ENCODE results near the gene ASPHD1.
"Not testable (repeated sequence)": the region's sequence is repeated elsewhere in the genome, so short reads cannot be mapped to it uniquely, and the experiment has no call there.

Gene ASPHD1

GRCh38 chr16:29876594-29877249, 23.6 kb upstream of the ASPHD1 start:
- Histone ChIP-seq H3K4me3 (ENCODE audit: control insufficient read depth in 1 of 7, extremely low read depth in 1 of 7, insufficient read depth in 4 of 7, low read depth in 2 of 7, low read length in 6 of 7) (peak overlapping the region in 3 of 7 experiments; percentile 46 to 59 (median 56)), H3K27me3 (replicated peaks in 2 of 5; ENCODE audit: control insufficient read depth in 4 of 5, insufficient read depth in 5 of 5, low read length in 4 of 5) (peaks cover 0 to 37% (median 15%) of the 10 kb centered on the region in 5 experiments), H3K27ac (ENCODE audit: insufficient read depth in 1 of 2, low read depth in 1 of 2, low read length in 2 of 2, poor library complexity in 1 of 2, severe bottlenecking in 2 of 2) (no peak overlapping the region), H3K4me1 (ENCODE audit: control extremely low read depth in 1 of 4, control insufficient read depth in 4 of 4, insufficient read depth in 4 of 4, low read length in 3 of 4) (peaks cover 0 to 12% (median 7%) of the 10 kb centered on the region in 4 experiments), H3K36me3 (ENCODE audit: control insufficient read depth in 4 of 4, insufficient read depth in 4 of 4, low read length in 3 of 4) (no peaks in the 10 kb centered on the region), H3K9me3 (ENCODE audit: control extremely low read depth in 1 of 5, control insufficient read depth in 4 of 5, insufficient read depth in 2 of 5, low read depth in 1 of 5, low read length in 4 of 5) (peaks cover 0 to 6% (median 0%) of the 10 kb centered on the region in 5 experiments)
- ChIA-PET POLR2A (no interaction called here), CTCF (interaction anchor here (1.3 kb wide), 1 partner anchor 23 kb away, joined by 3 read pairs; the partner anchor contains the start of genes ASPHD1 and SEZ6L2)
- 5% methylated on average over 43 of the region's 45 CpGs for WGBS (ENCODE audit: insufficient coverage)
- peak in 1 of 3 donors; percentile 12 for DNase-seq

- Histone ChIP-seq H3K27me3 (replicated peaks in 2 of 5; ENCODE audit: control insufficient read depth in 4 of 5, insufficient read depth in 5 of 5, low read length in 4 of 5) (peaks cover 0 to 37% (median 15%) of the 10 kb centered on the region in 5 experiments), H3K4me1 (ENCODE audit: control extremely low read depth in 1 of 4, control insufficient read depth in 4 of 4, insufficient read depth in 4 of 4, low read length in 3 of 4) (peaks cover 0 to 12% (median 7%) of the 10 kb centered on the region in 4 experiments), H3K4me3 (ENCODE audit: control insufficient read depth in 1 of 7, extremely low read depth in 1 of 7, insufficient read depth in 4 of 7, low read depth in 2 of 7, low read length in 6 of 7) (peak overlapping the region in 3 of 7 experiments; percentile 46 to 59 (median 56)), H3K36me3 (ENCODE audit: control insufficient read depth in 4 of 4, insufficient read depth in 4 of 4, low read length in 3 of 4) (no peaks in the 10 kb centered on the region), H3K9me3 (ENCODE audit: control extremely low read depth in 1 of 5, control insufficient read depth in 4 of 5, insufficient read depth in 2 of 5, low read depth in 1 of 5, low read length in 4 of 5) (peaks cover 0 to 6% (median 0%) of the 10 kb centered on the region in 5 experiments), H3K27ac (ENCODE audit: insufficient read depth in 1 of 2, low read depth in 1 of 2, low read length in 2 of 2, poor library complexity in 1 of 2, severe bottlenecking in 2 of 2) (no peak overlapping the region)
- peak; percentile 82 to 92 (median 91) for DNase-seq
- POLR2A ChIA-PET = interaction anchor here (0.5 kb wide), 1 partner anchor 249 kb away, joined by 3 read pairs; no protein-coding TSS in a partner anchor
- CTCF ChIA-PET = interaction anchor here (0.6 to 1.3 kb wide), 3 partner anchors 17 to 29 kb away, joined by 3 read pairs; partner anchors contain the start of genes ASPHD1 and SEZ6L2
- 18% methylated on average over 27 of the region's 28 CpGs for WGBS (ENCODE audit: insufficient coverage)
Observed at GRCh38 chr16:29877266-29877961, 22.9 kb upstream of the ASPHD1 start.

GRCh38 chr16:29878172-29878571, 22.1 kb upstream of the ASPHD1 start:
- H3K27ac ChIP-seq (ENCODE audit: insufficient read depth in 1 of 2, low read depth in 1 of 2, low read length in 2 of 2, poor library complexity in 1 of 2, severe bottlenecking in 2 of 2) = no peak overlapping the region
- peaks cover 0 to 6% (median 0%) of the 10 kb centered on the region in 5 experiments for H3K9me3 ChIP-seq (ENCODE audit: control extremely low read depth in 1 of 5, control insufficient read depth in 4 of 5, insufficient read depth in 2 of 5, low read depth in 1 of 5, low read length in 4 of 5)
- H3K36me3 ChIP-seq (ENCODE audit: control insufficient read depth in 4 of 4, insufficient read depth in 4 of 4, low read length in 3 of 4) = no peaks in the 10 kb centered on the region
- H3K4me3 ChIP-seq (ENCODE audit: control insufficient read depth in 1 of 7, extremely low read depth in 1 of 7, insufficient read depth in 4 of 7, low read depth in 2 of 7, low read length in 6 of 7) = no peak overlapping the region
- WGBS (ENCODE audit: insufficient coverage) = 93% methylated on average over 11 of the region's 14 CpGs
- ChIA-PET POLR2A (no interaction called here), CTCF (interaction anchor here (0.7 kb wide), 1 partner anchor 30 kb away, joined by 3 read pairs; no protein-coding TSS in a partner anchor)
- H3K27me3 ChIP-seq (replicated peaks in 2 of 5; ENCODE audit: control insufficient read depth in 4 of 5, insufficient read depth in 5 of 5, low read length in 4 of 5) = peaks cover 0 to 37% (median 15%) of the 10 kb centered on the region in 5 experiments
- H3K4me1 ChIP-seq (ENCODE audit: control extremely low read depth in 1 of 4, control insufficient read depth in 4 of 4, insufficient read depth in 4 of 4, low read length in 3 of 4) = peaks cover 0 to 12% (median 7%) of the 10 kb centered on the region in 4 experiments
- DNase-seq = no peak

- Histone ChIP-seq H3K27ac (ENCODE audit: insufficient read depth in 1 of 2, low read depth in 1 of 2, low read length in 2 of 2, poor library complexity in 1 of 2, severe bottlenecking in 2 of 2) (no peak overlapping the region), H3K27me3 (replicated peaks in 2 of 5; ENCODE audit: control insufficient read depth in 4 of 5, insufficient read depth in 5 of 5, low read length in 4 of 5) (peaks cover 0 to 23% (median 10%) of the 10 kb centered on the region in 5 experiments), H3K4me1 (ENCODE audit: control extremely low read depth in 1 of 4, control insufficient read depth in 4 of 4, insufficient read depth in 4 of 4, low read length in 3 of 4) (peaks cover 0 to 12% (median 7%) of the 10 kb centered on the region in 4 experiments), H3K4me3 (ENCODE audit: control insufficient read depth in 1 of 7, extremely low read depth in 1 of 7, insufficient read depth in 4 of 7, low read depth in 2 of 7, low read length in 6 of 7) (no peak overlapping the region), H3K9me3 (ENCODE audit: control extremely low read depth in 1 of 5, control insufficient read depth in 4 of 5, insufficient read depth in 2 of 5, low read depth in 1 of 5, low read length in 4 of 5) (peaks cover 0 to 6% (median 0%) of the 10 kb centered on the region in 5 experiments), H3K36me3 (ENCODE audit: control insufficient read depth in 4 of 4, insufficient read depth in 4 of 4, low read length in 3 of 4) (no peaks in the 10 kb centered on the region)
- DNase-seq = no peak
- ChIA-PET POLR2A (no interaction called here), CTCF (no interaction called here)
- WGBS (ENCODE audit: insufficient coverage) = 100% methylated on average over 3 of the region's 3 CpGs
Observed at GRCh38 chr16:29881050-29881449, 19.2 kb upstream of the ASPHD1 start.

- Histone ChIP-seq H3K27ac (ENCODE audit: insufficient read depth in 1 of 2, low read depth in 1 of 2, low read length in 2 of 2, poor library complexity in 1 of 2, severe bottlenecking in 2 of 2) (no peak overlapping the region), H3K9me3 (ENCODE audit: control extremely low read depth in 1 of 5, control insufficient read depth in 4 of 5, insufficient read depth in 2 of 5, low read depth in 1 of 5, low read length in 4 of 5) (no peaks in the 10 kb centered on the region), H3K36me3 (ENCODE audit: control insufficient read depth in 4 of 4, insufficient read depth in 4 of 4, low read length in 3 of 4) (no peaks in the 10 kb centered on the region), H3K27me3 (replicated peaks in 2 of 5; ENCODE audit: control insufficient read depth in 4 of 5, insufficient read depth in 5 of 5, low read length in 4 of 5) (peaks cover 0 to 1% (median 0%) of the 10 kb centered on the region in 5 experiments), H3K4me1 (ENCODE audit: control extremely low read depth in 1 of 4, control insufficient read depth in 4 of 4, insufficient read depth in 4 of 4, low read length in 3 of 4) (no peaks in the 10 kb centered on the region), H3K4me3 (ENCODE audit: control insufficient read depth in 1 of 7, extremely low read depth in 1 of 7, insufficient read depth in 4 of 7, low read depth in 2 of 7, low read length in 6 of 7) (no peak overlapping the region)
- CTCF ChIA-PET = interaction anchor here (0.9 kb wide), 1 partner anchor 36 kb away, joined by 3 read pairs; no protein-coding TSS in a partner anchor
- POLR2A ChIA-PET = no interaction called here
- 96% methylated on average over 6 of the region's 6 CpGs for WGBS (ENCODE audit: insufficient coverage)
- no peak for DNase-seq
Observed at GRCh38 chr16:29883987-29884386, 16.3 kb upstream of the ASPHD1 start.

GRCh38 chr16:29889372-29889771, 10.9 kb upstream of the ASPHD1 start:
- H3K4me3 ChIP-seq (ENCODE audit: control insufficient read depth in 1 of 7, extremely low read depth in 1 of 7, insufficient read depth in 4 of 7, low read depth in 2 of 7, low read length in 6 of 7); POLR2A ChIA-PET; H3K36me3 ChIP-seq (ENCODE audit: control insufficient read depth in 4 of 4, insufficient read depth in 4 of 4, low read length in 3 of 4); H3K4me1 ChIP-seq (ENCODE audit: control extremely low read depth in 1 of 4, control insufficient read depth in 4 of 4, insufficient read depth in 4 of 4, low read length in 3 of 4); H3K9me3 ChIP-seq (ENCODE audit: control extremely low read depth in 1 of 5, control insufficient read depth in 4 of 5, insufficient read depth in 2 of 5, low read depth in 1 of 5, low read length in 4 of 5); DNase-seq; H3K27ac ChIP-seq (ENCODE audit: insufficient read depth in 1 of 2, low read depth in 1 of 2, low read length in 2 of 2, poor library complexity in 1 of 2, severe bottlenecking in 2 of 2); H3K27me3 ChIP-seq (replicated peaks in 2 of 5; ENCODE audit: control insufficient read depth in 4 of 5, insufficient read depth in 5 of 5, low read length in 4 of 5): not testable (repeated sequence)
- 100% methylated on average over 2 of the region's 3 CpGs for WGBS (ENCODE audit: insufficient coverage)
- CTCF ChIA-PET = interaction anchor here (1.2 kb wide), 1 partner anchor 41 kb away, joined by 3 read pairs; no protein-coding TSS in a partner anchor
